BJ (cell line): Measurements from ENCODE around the gene SPRR2G. TPM values are rescaled to one million over a fixed set of nuclear protein-coding genes. Genes with fewer than 3 reads are reported as not detected.
"Not testable (repeated sequence)": the region's sequence is repeated elsewhere in the genome, so short reads cannot be mapped to it uniquely, and the experiment has no call there.

Experiments used
- CTCF ChIA-PET: fragments of 350-600 bp; formaldehyde crosslinking; extraction: SDS; loops from one replicate; lab custom pipeline; 2021; ENCODE audit warnings: antibody characterized with exemption, inconsistent platforms; lab: Yijun Ruan, JAX
- POLR2A ChIA-PET: fragments of 300-600 bp; sonication (Branson Sonifier 250); formaldehyde crosslinking; extraction: SDS; loops from one replicate; lab custom pipeline; 2021; ENCODE audit warnings: antibody characterized with exemption; lab: Charles Lee
- DNase-seq: peaks from one replicate; pipeline ENCODE4 v3.0.0-alpha.2; 2011; ENCODE audit warnings: low read depth
- H3K27me3 ChIP-seq: 2 replicates; pipeline ENCODE4 v1.6.0; 2011; ENCODE audit warnings: low read length; ENCODE audit not compliant: control insufficient read depth, insufficient read depth
- H3K36me3 ChIP-seq: 2 replicates; pipeline ENCODE4 v1.5.1; 2011; ENCODE audit warnings: low read length; ENCODE audit not compliant: control insufficient read depth, insufficient read depth
- H3K4me3 ChIP-seq: 2 replicates; pipeline ENCODE4 v1.5.1; 2011; ENCODE audit warnings: low read depth, mild to moderate bottlenecking, control low read depth, low read length
- CTCF ChIP-seq: IDR thresholded peaks from 2 replicates; pipeline ENCODE4 v1.5.1; 2011; ENCODE audit warnings: low read depth, mild to moderate bottlenecking, control low read depth, inconsistent platforms, low read length, moderate library complexity; ENCODE audit not compliant: insufficient read depth
- polyA plus RNA-seq: library from polyadenylated mRNA; depleted of rRNA; stranded (reverse); fragments of >200 nt; gene quantifications from 2 replicates; pipeline ENCODE4 v1.2.3, GENCODE V29; 2011

The SPRR2G gene
- polyA plus RNA-seq, 1 experiment: not detected

DNA sequence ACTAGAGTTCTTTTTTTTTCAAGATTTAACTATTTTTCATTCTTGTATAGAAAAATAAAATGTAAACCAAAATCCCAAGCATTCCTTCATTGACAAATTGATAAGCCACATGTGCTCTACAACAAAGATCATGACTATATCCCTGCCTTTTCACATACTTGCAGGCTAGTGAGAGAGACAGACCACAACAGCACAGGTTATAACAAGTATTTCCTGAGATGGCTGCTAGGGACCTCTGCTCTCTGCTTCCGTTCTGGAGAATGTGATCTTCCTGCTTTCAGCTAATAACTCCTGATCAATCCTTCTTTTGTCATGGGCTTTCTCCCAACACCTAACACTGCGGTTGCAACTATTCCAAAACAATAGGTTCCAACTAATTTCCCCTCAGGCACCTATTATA lies 23.4 kb downstream of the SPRR2G start:
- DNase-seq: no peak
- no peaks in the 10 kb centered on the region for H3K27me3 ChIP-seq
- POLR2A ChIA-PET: no interaction called here
- no peak overlapping the region for H3K4me3 ChIP-seq
- no peak for TF ChIP-seq CTCF
- no peaks in the 10 kb centered on the region for H3K36me3 ChIP-seq
- CTCF ChIA-PET: no interaction called here

DNA sequence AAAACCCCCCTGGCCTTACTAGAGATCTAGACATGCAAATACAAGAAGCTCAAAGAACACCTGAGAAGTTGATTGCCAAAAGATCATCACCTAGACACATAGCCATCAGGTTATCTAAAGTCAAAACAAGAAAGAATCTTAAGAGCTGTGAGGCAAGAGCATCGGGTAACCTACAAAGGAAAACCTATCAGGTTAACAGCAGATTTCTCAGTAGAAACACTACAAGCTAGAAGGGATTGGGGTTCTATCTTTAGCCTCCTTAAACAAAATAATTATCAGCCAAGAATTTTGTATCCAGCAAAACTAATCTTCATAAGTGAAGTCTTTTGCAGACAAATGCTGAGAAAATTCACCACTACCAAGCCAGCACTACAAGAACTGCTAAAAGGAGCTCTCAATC lies 25.2 kb downstream of the SPRR2G start:
- no peaks in the 10 kb centered on the region for H3K27me3 ChIP-seq
- H3K36me3 ChIP-seq: no peaks in the 10 kb centered on the region
- H3K4me3 ChIP-seq: no peak overlapping the region
- POLR2A ChIA-PET: no interaction called here
- no peak for DNase-seq
- no peak for TF ChIP-seq CTCF
- CTCF ChIA-PET: no interaction called here

GRCh38 chr1:153123793-153124192 lies 26.9 kb downstream of the SPRR2G start:
- CTCF ChIA-PET, H3K4me3 ChIP-seq, H3K27me3 ChIP-seq, H3K36me3 ChIP-seq, DNase-seq, POLR2A ChIA-PET: not testable (repeated sequence)

DNA sequence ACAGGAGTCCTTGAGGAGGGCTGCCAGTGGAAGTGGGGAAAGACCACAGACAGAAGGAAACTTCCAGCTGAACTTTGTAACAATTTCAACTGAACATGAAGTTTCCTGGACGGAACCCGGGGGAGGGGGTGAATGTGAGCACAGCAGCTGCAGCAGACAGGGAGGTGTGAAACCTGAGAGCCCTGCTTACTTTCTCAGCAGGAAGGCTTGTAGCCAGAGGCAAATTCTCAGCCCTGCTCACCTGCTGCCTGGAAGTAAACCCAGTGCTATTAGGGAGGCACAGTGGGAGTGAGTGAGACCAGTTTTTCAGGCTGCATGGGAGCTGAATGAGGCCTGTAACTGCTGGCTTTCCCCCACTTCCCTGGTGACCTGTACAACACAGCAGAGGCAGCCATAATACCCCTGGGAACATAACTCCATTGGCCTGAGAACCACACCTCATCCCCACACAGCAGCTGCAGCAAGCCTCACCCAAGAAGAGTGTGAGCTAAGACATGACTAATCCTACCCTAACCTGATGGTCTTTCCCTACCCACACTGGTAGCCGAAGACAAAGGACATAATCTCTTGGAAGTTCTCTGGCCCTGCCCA lies 27.8 kb downstream of the SPRR2G start:
- H3K4me3 ChIP-seq: no peak overlapping the region
- no peak for TF ChIP-seq CTCF
- ChIA-PET CTCF (no interaction called here), POLR2A (no interaction called here)
- DNase-seq: no peak
- no peaks in the 10 kb centered on the region for H3K27me3 ChIP-seq
- H3K36me3 ChIP-seq: no peaks in the 10 kb centered on the region

GRCh38 chr1:153120945-153121344 lies 29.7 kb downstream of the SPRR2G start:
- no peak for DNase-seq
- H3K36me3 ChIP-seq: no peaks in the 10 kb centered on the region
- ChIA-PET POLR2A (no interaction called here), CTCF (no interaction called here)
- no peak for TF ChIP-seq CTCF
- H3K27me3 ChIP-seq: no peaks in the 10 kb centered on the region
- no peak overlapping the region for H3K4me3 ChIP-seq

DNA sequence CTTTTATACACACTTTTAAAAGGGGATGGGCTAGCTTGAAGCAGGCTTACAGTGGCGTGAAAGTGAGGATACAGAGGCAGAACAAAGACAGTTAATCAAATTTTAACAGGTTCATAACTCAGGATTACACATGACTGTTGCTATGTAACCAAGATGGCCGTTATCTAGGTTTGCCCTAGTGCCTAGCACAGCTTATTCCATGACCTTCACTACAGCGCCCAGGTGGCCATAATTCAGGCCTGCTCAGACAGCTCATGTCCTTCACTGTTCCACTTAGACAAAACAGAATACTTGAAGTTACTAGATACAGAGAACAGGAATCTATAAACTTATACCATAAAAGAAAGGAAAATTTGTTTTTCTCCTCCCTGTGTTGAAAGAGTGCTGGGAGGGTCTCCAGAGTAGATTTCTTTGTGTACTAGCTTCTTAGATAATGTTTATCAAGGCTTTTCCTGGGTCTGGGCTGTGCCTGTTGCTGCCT lies 31.2 kb downstream of the SPRR2G start:
- TF ChIP-seq CTCF: no peak
- CTCF ChIA-PET: no interaction called here
- DNase-seq: no peak
- POLR2A ChIA-PET: no interaction called here
- no peak overlapping the region for H3K4me3 ChIP-seq
- no peaks in the 10 kb centered on the region for H3K27me3 ChIP-seq
- no peaks in the 10 kb centered on the region for H3K36me3 ChIP-seq

DNA sequence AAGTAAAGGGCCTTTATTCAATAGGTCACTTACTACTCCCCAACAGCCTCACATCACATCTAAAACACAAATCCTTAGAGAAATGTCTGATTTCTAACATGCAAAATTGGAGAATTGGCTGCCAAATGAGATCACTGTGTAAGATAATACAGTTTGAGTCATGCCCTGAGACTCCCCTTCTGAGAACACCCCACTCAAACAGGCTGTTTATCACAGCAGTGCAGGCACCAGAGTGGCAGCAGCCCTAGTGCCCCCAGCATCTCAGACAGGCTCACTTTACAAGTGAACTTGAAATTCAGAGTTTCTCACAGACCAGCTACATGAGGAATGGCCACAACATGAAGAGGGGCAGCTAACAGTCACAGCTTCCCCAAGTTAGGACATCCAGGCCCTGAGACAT lies 35.4 kb downstream of the SPRR2G start:
- POLR2A ChIA-PET, CTCF ChIA-PET, H3K4me3 ChIP-seq, H3K27me3 ChIP-seq, H3K36me3 ChIP-seq, DNase-seq: not testable (repeated sequence)
